Epithelial cell of proximal tubule (primary cell): ENCODE data around the gene KRTAP16-1. TPM values are rescaled to one million over a fixed set of nuclear protein-coding genes. Genes with fewer than 3 reads are reported as not detected.

ENCODE experiments used
- DNase-seq: peaks from one replicate; pipeline ENCODE4 v3.0.0-alpha.2; 2011; ENCODE audit warnings: low read depth
- H3K4me3 ChIP-seq: 2 replicates; pipeline ENCODE4 v1.5.1; 2011; ENCODE audit warnings: low read depth, mild to moderate bottlenecking, low read length
- total RNA-seq: library from RNA; depleted of rRNA; stranded (reverse); fragments of >200 nt; gene quantifications from 2 replicates; pipeline ENCODE4 v1.2.3, GENCODE V29; 2015
- TF ChIP-seq, protein P1 (sequence below): conservative IDR thresholded peaks from 2 replicates; pipeline ENCODE4 v1.5.1; 2012; ENCODE audit warnings: low read depth, mild to moderate bottlenecking, low read length

KRTAP16-1 gene
- total RNA-seq, 1 donor from 2014 or later, result not detected

DNA sequence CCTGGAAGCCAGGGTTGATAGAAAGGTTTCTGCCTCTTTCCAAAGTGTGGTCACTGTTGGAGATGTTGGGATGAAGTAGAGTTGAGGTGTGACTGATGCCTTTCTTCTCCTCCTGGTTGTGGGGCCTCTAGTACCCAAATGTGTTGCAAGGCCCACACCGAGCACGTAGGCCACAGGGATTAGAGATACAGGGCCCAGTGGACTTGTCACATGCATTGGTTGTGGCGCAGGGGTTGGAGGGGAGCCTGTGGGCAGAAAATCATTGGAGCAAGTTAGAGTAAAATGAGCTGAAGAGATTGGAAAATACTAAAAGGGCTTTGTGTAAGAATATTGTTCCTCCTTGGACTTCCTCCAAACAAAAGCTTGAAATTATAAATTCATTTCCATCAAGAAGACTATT lies 36.9 kb upstream of the KRTAP16-1 start:
- H3K4me3 ChIP-seq, result no peak overlapping the region
- DNase-seq, result no peak
- TF ChIP-seq, protein P1, sequence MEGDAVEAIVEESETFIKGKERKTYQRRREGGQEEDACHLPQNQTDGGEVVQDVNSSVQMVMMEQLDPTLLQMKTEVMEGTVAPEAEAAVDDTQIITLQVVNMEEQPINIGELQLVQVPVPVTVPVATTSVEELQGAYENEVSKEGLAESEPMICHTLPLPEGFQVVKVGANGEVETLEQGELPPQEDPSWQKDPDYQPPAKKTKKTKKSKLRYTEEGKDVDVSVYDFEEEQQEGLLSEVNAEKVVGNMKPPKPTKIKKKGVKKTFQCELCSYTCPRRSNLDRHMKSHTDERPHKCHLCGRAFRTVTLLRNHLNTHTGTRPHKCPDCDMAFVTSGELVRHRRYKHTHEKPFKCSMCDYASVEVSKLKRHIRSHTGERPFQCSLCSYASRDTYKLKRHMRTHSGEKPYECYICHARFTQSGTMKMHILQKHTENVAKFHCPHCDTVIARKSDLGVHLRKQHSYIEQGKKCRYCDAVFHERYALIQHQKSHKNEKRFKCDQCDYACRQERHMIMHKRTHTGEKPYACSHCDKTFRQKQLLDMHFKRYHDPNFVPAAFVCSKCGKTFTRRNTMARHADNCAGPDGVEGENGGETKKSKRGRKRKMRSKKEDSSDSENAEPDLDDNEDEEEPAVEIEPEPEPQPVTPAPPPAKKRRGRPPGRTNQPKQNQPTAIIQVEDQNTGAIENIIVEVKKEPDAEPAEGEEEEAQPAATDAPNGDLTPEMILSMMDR, result no peak

DNA sequence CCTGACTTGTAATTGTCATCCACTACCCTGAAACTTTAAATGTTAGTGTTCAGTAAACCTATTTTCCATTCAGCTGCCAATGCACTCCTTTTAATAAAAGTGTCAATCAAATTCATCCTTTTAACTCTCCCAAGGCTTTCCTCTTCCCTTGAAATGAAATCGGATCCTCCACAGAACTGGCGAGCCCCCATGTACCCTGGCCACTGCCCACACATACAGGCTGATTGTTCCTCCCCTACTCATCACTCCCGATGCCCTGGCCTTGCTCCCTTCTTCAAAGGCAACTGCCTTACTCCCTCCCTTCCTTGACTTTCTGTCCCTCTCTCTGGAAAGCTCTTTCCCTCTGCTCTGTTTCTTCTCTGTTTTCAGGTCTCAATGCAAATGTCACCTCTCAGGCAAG lies 33.9 kb upstream of the KRTAP16-1 start:
- DNase-seq, result no peak
- TF ChIP-seq, protein P1, result no peak
- H3K4me3 ChIP-seq, result no peak overlapping the region

DNA sequence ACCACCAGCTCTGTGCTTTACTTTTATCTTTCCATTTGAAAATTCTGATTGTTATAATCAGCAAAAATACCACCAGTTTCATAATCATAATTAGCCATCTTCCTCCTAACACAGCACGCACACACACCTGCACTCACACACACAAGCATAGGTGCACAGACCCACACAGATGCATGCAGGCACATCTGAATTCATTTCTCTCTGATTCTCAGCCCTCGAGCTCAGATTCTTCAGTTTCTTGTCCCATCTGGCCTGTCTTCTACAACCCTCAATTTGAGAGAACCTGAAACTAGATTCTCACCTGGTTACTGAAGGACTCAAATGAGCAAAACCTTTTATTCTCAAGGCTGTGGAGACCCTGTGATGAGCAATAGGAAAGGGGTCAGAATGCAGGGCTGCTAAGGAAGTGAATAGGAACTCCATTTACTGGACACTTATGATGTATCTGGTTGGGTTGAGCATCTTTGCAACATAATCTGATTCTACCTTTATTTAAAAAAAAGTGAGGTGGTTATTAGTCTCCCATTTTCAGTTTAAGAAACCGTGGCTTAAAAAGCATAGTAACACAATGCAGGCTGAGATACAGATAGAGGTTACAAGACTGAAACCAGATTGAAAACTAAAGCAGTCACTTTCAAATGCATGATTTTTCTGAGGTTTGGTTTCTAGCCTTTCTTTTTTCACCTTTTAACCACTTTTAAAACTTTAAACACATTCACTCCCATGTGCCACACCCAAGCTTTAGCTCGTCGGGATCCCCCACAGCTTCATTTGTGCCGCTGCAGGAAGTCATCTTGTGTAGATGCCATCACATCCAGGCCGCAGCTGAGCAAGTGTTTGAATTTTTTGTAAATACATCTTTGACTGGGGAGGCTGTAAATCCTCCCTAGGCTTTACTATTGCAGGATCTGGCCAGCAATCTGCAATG lies 32.1 kb upstream of the KRTAP16-1 start:
- no peak overlapping the region for H3K4me3 ChIP-seq
- TF ChIP-seq, protein P1, result no peak
- no peak for DNase-seq

DNA sequence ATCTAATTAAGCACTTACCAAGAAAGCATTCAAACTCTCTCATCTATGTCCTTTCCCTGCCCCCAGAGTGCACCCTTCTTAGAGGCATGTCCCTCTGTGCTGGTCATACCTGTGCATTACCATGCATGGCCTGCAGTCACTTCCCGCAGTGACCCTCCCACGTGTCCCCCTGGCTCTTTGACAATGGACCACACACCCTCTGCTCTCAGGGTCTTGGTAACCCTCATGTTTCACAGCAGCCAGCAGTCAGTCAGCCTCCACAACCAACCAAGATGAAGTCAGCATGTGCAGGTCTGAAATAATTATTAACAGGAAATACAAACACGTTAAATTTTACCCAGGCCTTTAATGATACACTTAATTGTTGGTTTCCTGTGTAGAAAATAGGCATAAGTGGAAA lies 31.4 kb upstream of the KRTAP16-1 start:
- TF ChIP-seq, protein P1, result no peak
- H3K4me3 ChIP-seq, result no peak overlapping the region
- no peak for DNase-seq

DNA sequence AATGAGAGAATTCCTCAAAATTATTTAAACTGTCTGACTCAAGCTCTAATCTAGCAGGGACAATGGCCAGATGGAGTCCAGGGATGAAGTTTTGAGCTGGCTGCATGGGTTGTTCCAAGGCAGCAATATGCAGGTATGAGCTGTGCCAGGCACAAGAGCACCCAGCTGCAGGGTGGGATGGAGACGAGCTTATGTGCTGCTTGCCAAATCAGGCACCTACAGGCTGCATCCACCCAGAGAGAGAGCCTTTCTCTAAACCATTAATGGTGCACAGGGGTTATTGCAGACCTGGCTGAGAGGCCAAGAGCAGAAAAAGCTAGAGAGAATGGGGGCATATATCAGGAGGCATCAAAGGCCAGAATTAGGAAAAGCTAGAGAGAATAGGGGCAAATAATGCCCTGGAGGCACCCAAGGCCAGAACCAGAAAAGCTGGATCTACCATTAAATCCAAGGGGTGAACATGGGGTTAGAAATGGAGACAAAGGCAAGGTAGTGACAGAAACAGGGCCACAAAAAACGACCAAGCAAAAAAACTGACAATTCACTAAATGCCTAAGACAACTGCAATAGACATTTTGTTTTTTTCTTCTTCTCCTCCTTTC lies 30.6 kb upstream of the KRTAP16-1 start:
- no peak overlapping the region for H3K4me3 ChIP-seq
- TF ChIP-seq, protein P1, result no peak
- DNase-seq, result no peak

DNA sequence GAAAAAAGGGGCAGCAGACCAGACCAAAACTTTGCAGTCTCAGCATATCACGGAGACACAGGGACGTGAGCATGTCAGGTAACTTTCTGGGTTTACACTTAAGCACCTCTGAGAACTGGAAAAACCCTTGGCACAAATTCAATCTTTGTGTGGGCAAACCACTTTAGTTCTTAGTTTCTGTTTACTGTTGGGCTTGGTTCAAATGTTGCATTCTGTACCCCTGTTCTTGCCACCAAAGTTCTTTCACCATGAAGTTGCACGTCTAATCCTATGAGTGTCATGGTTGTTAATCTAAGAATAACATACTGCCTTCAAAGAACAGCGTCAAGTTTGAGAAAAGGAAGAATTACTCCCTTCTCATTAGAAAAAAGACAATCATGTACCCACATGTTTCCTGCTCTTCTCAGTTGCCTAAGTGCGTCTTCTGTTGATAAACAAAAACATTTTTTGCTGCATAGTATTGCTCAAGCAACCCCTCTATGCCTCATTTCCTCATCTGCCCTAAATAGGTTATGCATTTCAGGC lies 29.9 kb upstream of the KRTAP16-1 start:
- no peak for DNase-seq
- TF ChIP-seq, protein P1, result no peak
- H3K4me3 ChIP-seq, result no peak overlapping the region
